ENCODE measurements around the gene CDCA8. TPM values are rescaled to one million over a fixed set of nuclear protein-coding genes. Genes with fewer than 3 reads are reported as not detected.

CDCA8 gene
- total RNA-seq, 1 experiment from 2014 or later = 48.5 TPM

DNA sequence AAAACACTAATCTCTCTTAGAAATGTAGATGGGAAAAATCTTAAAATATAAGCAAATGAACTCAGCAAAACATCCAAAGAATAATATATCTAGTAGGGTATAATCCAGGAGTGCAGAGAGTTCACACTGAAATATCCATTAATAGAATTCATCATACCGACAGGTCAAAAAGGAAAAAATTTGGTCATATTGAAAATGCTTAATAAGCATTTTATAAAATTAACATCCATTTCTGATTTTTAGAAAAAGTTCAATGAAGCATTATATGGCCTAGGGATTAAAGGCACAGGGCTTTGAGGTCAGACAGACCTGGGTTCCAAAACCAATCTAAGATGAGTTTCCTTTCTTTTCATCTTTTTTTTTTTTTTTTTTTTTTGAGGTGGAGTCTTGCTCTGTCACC is 56.2 kb downstream of the CDCA8 start:
- H3K9me3 Mint-ChIP-seq = no peaks in the 10 kb centered on the region; a peak in 2 of 5 replicates
- WGBS (ENCODE audit: extremely low coverage, insufficient read length, low lambda C conversion rate) = no CpG with 5 or more reads among the region's 1 CpG

More for the DNA sequence above, 56.2 kb downstream of the CDCA8 start:
- no peaks in the 10 kb centered on the region; the same call in 1 of the 2 replicates for H3K4me1 ChIP-seq (ENCODE audit: insufficient read depth, low read length)
- no peak overlapping the region for H4K8ac ChIP-seq (replicated peaks; ENCODE audit: insufficient read length, low read depth, low read length)
- no peak overlapping the region for H3T11ph ChIP-seq (ENCODE audit: low read length)
- H3K4ac ChIP-seq (ENCODE audit: low read depth, low read length) = no peak overlapping the region
- no peak overlapping the region for H3K18ac ChIP-seq (ENCODE audit: insufficient read length, low read depth, low read length)
- no peak overlapping the region for H2BK20ac ChIP-seq (ENCODE audit: low read depth, low read length, poor library complexity, severe bottlenecking)
- no peak overlapping the region for H2BK15ac ChIP-seq (ENCODE audit: low read depth, low read length)
- H2AFZ ChIP-seq (ENCODE audit: low read length) = no peak overlapping the region
- no peaks in the 10 kb centered on the region for H3K9me3 ChIP-seq (ENCODE audit: control insufficient read depth, low read depth, low read length)
- no peaks in the 10 kb centered on the region for H3K23me2 ChIP-seq (ENCODE audit: insufficient read length, low read depth, low read length, poor library complexity, severe bottlenecking)
- no peak overlapping the region for H3K9ac ChIP-seq (ENCODE audit: extremely low read depth, insufficient read length, low read length)
- no peak overlapping the region for H3K4me2 ChIP-seq (ENCODE audit: insufficient read depth, insufficient read length, low read length)
- no peak for DNase-seq
- H4K20me1 ChIP-seq (ENCODE audit: control insufficient read depth, insufficient read depth, insufficient read length) = no peaks in the 10 kb centered on the region
- no peak overlapping the region for H2BK120ac ChIP-seq (ENCODE audit: low read depth, low read length, poor library complexity, severe bottlenecking)
- H3K14ac ChIP-seq (ENCODE audit: insufficient read depth, low read length) = no peak overlapping the region
- H2BK12ac ChIP-seq (ENCODE audit: insufficient read length, low read depth, low read length) = no peak overlapping the region
- Mint-ChIP-seq H3K36me3 (ENCODE audit: insufficient read depth in 1 of 3, low read depth in 3 of 3) (peaks cover 0 to 1% (median 0%) of the 10 kb centered on the region in 3 experiments; a peak in 1 of 7 replicates), H3K4me1 (peaks cover 4 to 6% of the 10 kb centered on the region in 2 experiments; a peak in 2 of 4 replicates), H3K27me3 (ENCODE audit: low read depth) (peaks cover 67% of the 10 kb centered on the region), H3K27ac (no peak overlapping the region), H3K4me3 (no peak overlapping the region)
- H3K79me2 ChIP-seq (ENCODE audit: insufficient read depth, low read length) = no peaks in the 10 kb centered on the region
- H3K27ac ChIP-seq (ENCODE audit: insufficient read length, low read depth, low read length) = no peak overlapping the region
- no peaks in the 10 kb centered on the region for H3K79me1 ChIP-seq (ENCODE audit: insufficient read depth, low read depth, low read length, poor library complexity, severe bottlenecking)
- H4K5ac ChIP-seq (ENCODE audit: insufficient read length, low read depth, low read length) = no peak overlapping the region
- H2AK5ac ChIP-seq (ENCODE audit: insufficient read length, low read length) = no peak overlapping the region
- H3K27me3 ChIP-seq (ENCODE audit: insufficient read depth, low read length) = peaks cover 12% of the 10 kb centered on the region; the same call in 1 of the 2 replicates
- H2BK5ac ChIP-seq (ENCODE audit: insufficient read length, low read length) = no peak overlapping the region
- H3K23ac ChIP-seq (ENCODE audit: insufficient read length, low read depth, low read length) = no peak overlapping the region
- TF ChIP-seq, protein P1, sequence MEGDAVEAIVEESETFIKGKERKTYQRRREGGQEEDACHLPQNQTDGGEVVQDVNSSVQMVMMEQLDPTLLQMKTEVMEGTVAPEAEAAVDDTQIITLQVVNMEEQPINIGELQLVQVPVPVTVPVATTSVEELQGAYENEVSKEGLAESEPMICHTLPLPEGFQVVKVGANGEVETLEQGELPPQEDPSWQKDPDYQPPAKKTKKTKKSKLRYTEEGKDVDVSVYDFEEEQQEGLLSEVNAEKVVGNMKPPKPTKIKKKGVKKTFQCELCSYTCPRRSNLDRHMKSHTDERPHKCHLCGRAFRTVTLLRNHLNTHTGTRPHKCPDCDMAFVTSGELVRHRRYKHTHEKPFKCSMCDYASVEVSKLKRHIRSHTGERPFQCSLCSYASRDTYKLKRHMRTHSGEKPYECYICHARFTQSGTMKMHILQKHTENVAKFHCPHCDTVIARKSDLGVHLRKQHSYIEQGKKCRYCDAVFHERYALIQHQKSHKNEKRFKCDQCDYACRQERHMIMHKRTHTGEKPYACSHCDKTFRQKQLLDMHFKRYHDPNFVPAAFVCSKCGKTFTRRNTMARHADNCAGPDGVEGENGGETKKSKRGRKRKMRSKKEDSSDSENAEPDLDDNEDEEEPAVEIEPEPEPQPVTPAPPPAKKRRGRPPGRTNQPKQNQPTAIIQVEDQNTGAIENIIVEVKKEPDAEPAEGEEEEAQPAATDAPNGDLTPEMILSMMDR (conservative IDR thresholded peaks at IDR 0.05) = no peak
- H3K56ac ChIP-seq (ENCODE audit: insufficient read length, low read depth, low read length) = no peak overlapping the region
- H4K91ac ChIP-seq (ENCODE audit: insufficient read length, low read depth, low read length) = no peak overlapping the region
